OCI-LY1 (cell line): ENCODE results near the gene OLIG1.

Source experiments
- CTCF ChIP-seq: fragments of 200-600 bp; sonication (generic), shearing (Covaris generic); IDR thresholded peaks from 2 replicates; pipeline ENCODE4 v1.5.1; 2017; ENCODE audit warnings: mild to moderate bottlenecking, antibody characterized with exemption, low read length, moderate library complexity, mixed read lengths
- EZH2 ChIP-seq: fragments of 200-600 bp; sonication (generic), shearing (Covaris generic); IDR thresholded peaks from 2 replicates; pipeline ENCODE4 v1.8.0; 2017; ENCODE audit warnings: borderline replicate concordance, mixed run types, mild to moderate bottlenecking, antibody characterized with exemption, low read length, moderate library complexity, mixed read lengths

DNA sequence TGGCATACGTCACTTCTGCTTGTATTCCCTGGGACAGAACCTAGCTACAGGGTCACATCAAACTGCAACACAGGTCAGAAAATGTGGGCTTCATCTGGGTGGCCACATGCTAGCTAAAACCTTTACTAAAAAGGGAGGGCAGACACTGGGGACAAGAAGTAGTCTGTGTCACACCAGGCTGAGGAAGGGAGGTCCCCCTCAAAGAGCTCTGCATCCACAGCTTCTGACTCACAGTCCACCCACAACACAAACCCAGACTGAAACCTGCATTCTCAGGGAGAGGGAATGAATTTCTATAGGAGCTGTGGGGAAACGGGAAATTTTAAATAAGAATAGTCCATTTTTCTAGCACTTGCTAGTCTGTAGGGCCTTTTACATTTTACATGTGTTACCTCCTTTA, 28.0 kb upstream of the OLIG1 start:
- TF ChIP-seq CTCF (no peak), EZH2 (no peak)
